HepG2 (cell line): ENCODE data around the gene EI24. TPM values are rescaled to one million over a fixed set of nuclear protein-coding genes. Genes with fewer than 3 reads are reported as not detected.

ENCODE experiments used
- EED ChIP-seq: sonication (generic); formaldehyde crosslinking; IDR thresholded peaks from 2 replicates; pipeline ENCODE4 v1.5.0; 2020; ENCODE audit warnings: mild to moderate bottlenecking, missing genetic modification reagents
- HNRNPL ChIP-seq: fragments of 200-400 bp; formaldehyde crosslinking; IDR thresholded peaks from 2 replicates; pipeline ENCODE4 v1.6.1; 2017; ENCODE audit warnings: mild to moderate bottlenecking, low read depth, low read length
- IKZF1 ChIP-seq: fragments of 450-650 bp; IDR thresholded peaks from 2 replicates; pipeline ENCODE4 v1.7.1; 2016
- MAZ ChIP-seq, 2 experiments: sonication (generic) in 1 of 2; formaldehyde crosslinking in 1 of 2; IDR thresholded peaks; 2 replicates each; pipeline versions ENCODE4 v1.5.0 to v1.6.1; 2012 to 2020; ENCODE audit warnings: low read depth in 2 of 2, mild to moderate bottlenecking in 2 of 2, borderline replicate concordance in 1 of 2, improper control_type of control experiment in 1 of 2, low read length in 1 of 2, missing genetic modification reagents in 1 of 2, moderate library complexity in 1 of 2
- NCOA1 ChIP-seq: sonication (generic); formaldehyde crosslinking; IDR thresholded peaks from 2 replicates; pipeline ENCODE4 v1.9.0; 2021; ENCODE audit warnings: missing genetic modification reagents
- NR1H2 ChIP-seq: sonication (generic); formaldehyde crosslinking; IDR thresholded peaks from 2 replicates; pipeline ENCODE4 v1.8.1; 2022; ENCODE audit warnings: low read depth, missing genetic modification reagents, borderline replicate concordance
- POGZ ChIP-seq: sonication (generic); formaldehyde crosslinking; IDR thresholded peaks from 2 replicates; pipeline ENCODE4 v1.4.0; 2020; ENCODE audit warnings: mild to moderate bottlenecking, missing genetic modification reagents
- PTBP1 ChIP-seq: fragments of 200-400 bp; formaldehyde crosslinking; IDR thresholded peaks from 2 replicates; pipeline ENCODE4 v1.6.1; 2018; ENCODE audit warnings: low read length, low read depth; ENCODE audit not compliant: poor library complexity, severe bottlenecking
- RARA ChIP-seq: IDR thresholded peaks from 2 replicates; pipeline ENCODE4 v1.6.1; 2016; ENCODE audit warnings: missing genetic modification reagents, missing compliant biosample characterization
- RERE ChIP-seq: IDR thresholded peaks from 2 replicates; pipeline ENCODE4 v1.6.1; 2016; ENCODE audit warnings: low read depth, missing genetic modification reagents, missing compliant biosample characterization
- SALL2 ChIP-seq: sonication (generic); formaldehyde crosslinking; IDR thresholded peaks from 2 replicates; pipeline ENCODE4 v1.8.1; 2023; ENCODE audit warnings: mild to moderate bottlenecking, missing genetic modification reagents, inconsistent platforms
- TFDP2 ChIP-seq: sonication (generic); formaldehyde crosslinking; IDR thresholded peaks from 2 replicates; pipeline ENCODE4 v1.4.0; 2020; ENCODE audit warnings: missing genetic modification reagents
- THAP7 ChIP-seq: sonication (generic); formaldehyde crosslinking; IDR thresholded peaks from 2 replicates; pipeline ENCODE4 v1.8.1; 2023; ENCODE audit warnings: mild to moderate bottlenecking, missing genetic modification reagents
- ZBTB3 ChIP-seq: sonication (generic); formaldehyde crosslinking; IDR thresholded peaks from 2 replicates; pipeline ENCODE4 v1.4.0; 2020; ENCODE audit warnings: low read depth, mild to moderate bottlenecking, moderate library complexity, missing genetic modification reagents, borderline replicate concordance
- ZBTB49 ChIP-seq: sonication (generic); formaldehyde crosslinking; IDR thresholded peaks from 2 replicates; pipeline ENCODE4 v1.4.0; 2020; ENCODE audit warnings: missing genetic modification reagents, borderline replicate concordance
- ZEB1 ChIP-seq: IDR thresholded peaks from 2 replicates; pipeline ENCODE4 v1.6.1; 2012; ENCODE audit warnings: mild to moderate bottlenecking, low read depth, inconsistent platforms; ENCODE audit not compliant: insufficient replicate concordance
- ZNF652 ChIP-seq: IDR thresholded peaks from 2 replicates; pipeline ENCODE4 v1.6.1; 2016; ENCODE audit warnings: low read depth, borderline replicate concordance
- ZNF768 ChIP-seq: sonication (generic); formaldehyde crosslinking; IDR thresholded peaks from 2 replicates; pipeline ENCODE4 v1.4.0; 2020; ENCODE audit warnings: missing genetic modification reagents
- polyA plus RNA-seq, 8 experiments: library from polyadenylated mRNA; depleted of rRNA in 3 of 8; stranded (reverse) in 7 of 8; unstranded in 1 of 8; fragments of >200 nt; fragmentation: Illumina TruSeq in 4 of 8; extraction: Trizol in 4 of 8; gene quantifications; 2 replicates each; pipeline versions ENCODE4 v1.2.1 to v1.2.3, GENCODE V29; 2011 to 2016; ENCODE audit warnings: low read depth in 4 of 8, missing spikeins in 1 of 8, mixed read lengths in 1 of 8; ENCODE audit not compliant: insufficient read depth in 1 of 8
- total RNA-seq, 5 experiments: library from RNA; depleted of rRNA; stranded (reverse); fragments of >200 nt; fragmentation: Illumina TruSeq; extraction: Trizol; gene quantifications; 2 replicates each; pipeline ENCODE4 v1.2.3, GENCODE V29; 2016; ENCODE audit warnings: low read depth in 1 of 5

The EI24 gene
- total and polyA plus RNA-seq, 2 of the 13 experiments (the other 11 are each of a cell fraction or from before 2014, with no cell fraction given) = 84.7 to 126 TPM

DNA sequence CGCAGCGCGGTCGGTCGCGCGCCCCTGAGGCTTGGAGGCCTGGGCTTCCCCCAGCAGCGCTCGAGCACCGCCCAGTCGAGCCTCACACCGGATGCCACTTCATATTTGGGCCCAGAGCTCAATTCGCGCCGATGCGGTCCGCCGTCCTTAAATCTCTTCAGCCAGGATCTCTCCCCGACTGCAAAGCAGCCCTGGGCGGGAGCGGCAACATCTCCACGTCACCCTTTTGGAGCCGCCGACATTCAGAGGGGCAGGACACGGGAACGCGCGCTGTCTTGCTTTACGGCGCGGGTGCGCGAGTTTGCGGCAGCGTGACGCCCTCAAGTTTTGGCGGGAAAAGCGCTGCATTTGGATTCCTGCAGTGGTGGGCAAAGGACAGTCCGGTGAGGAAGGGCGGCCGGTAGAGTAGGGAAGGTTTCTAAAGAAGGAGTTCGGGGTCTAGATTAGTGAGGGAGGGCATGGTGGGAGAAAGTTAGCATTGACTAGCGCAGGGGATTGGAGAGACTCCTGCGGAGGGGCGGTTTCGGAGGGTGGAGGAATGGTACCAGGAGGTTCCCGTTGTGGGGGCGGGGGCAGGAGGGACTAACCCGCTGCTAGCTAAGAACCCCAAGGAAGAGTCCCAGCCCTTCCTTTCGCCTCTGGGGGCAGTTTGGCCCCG is 56.5 kb downstream of the EI24 start (continued):
- TF ChIP-seq RERE (CRISPR knock-in tag) (0 out of 2 replicates have a peak, but pooled peaks have one; percentile 48), EED (CRISPR knock-in tag) (no peak), ZNF768 (CRISPR knock-in tag) (peak; percentile 76; the same call in 1 of the 2 replicates), MAZ (IDR thresholded peaks at IDR 0.05; ENCODE audit: borderline replicate concordance, low read depth, low read length) (no peak; the same call in 1 of the 2 replicates), MAZ (CRISPR knock-in tag; IDR thresholded peaks at IDR 0.05; ENCODE audit: low read depth) (no peak), HNRNPL (peak; percentile 86), ZBTB49 (CRISPR knock-in tag) (no peak), NCOA1 (peak; percentile 69; the same call in 1 of the 2 replicates), RARA (no peak; the same call in 1 of the 2 replicates), SALL2 (CRISPR knock-in tag) (peak; percentile 98), PTBP1 (no peak), TFDP2 (CRISPR knock-in tag) (peak; percentile 100), ZNF652 (CRISPR knock-in tag) (no peak), IKZF1 (no peak), ZBTB3 (CRISPR knock-in tag) (peak; percentile 88), POGZ (CRISPR knock-in tag) (peak; percentile 84), ZEB1 (peak; percentile 19), THAP7 (CRISPR knock-in tag) (peak; percentile 56; the same call in 1 of the 2 replicates), NR1H2 (CRISPR knock-in tag) (0 out of 2 replicates have a peak, but pooled peaks have one; percentile 61)
